ENCODE results near the gene ARHGAP21. TPM values are rescaled to one million over a fixed set of nuclear protein-coding genes. Genes with fewer than 3 reads are reported as not detected.

Gene ARHGAP21
- polyA plus RNA-seq, 1 experiment = 126 TPM

Small RNA genes lying within 50 kb of the gene (small RNA-seq; reads per million reads assigned to genes)
- not detected for gene RNA5SP305 (ENCODE audit: insufficient read length, low read depth)

Other genes starting within 250 kb of the ARHGAP21 start
- 31.6 and 46.8 TPM in 2 replicates for gene PRTFDC1, start 228.7 kb upstream of the ARHGAP21 start, polyA plus RNA-seq (2011; rRNA removed)

All from AG04450 (cell line).